ENCODE measurements around the gene TEX13A. TPM values are rescaled to one million over a fixed set of nuclear protein-coding genes. Genes with fewer than 3 reads are reported as not detected.
"Not testable (repeated sequence)": the region's sequence is repeated elsewhere in the genome, so short reads cannot be mapped to it uniquely, and the experiment has no call there.

The TEX13A gene
- total RNA-seq, 1 donor from 2014 or later: not detected

GRCh38 chrX:105263801-105264200 lies 43.3 kb upstream of the TEX13A start:
- DNase-seq: no peak
- Mint-ChIP-seq H3K27me3 (ENCODE audit: unreplicated experiment) (no peaks in the 10 kb centered on the region), H3K4me1 (ENCODE audit: low read depth, unreplicated experiment) (no peaks in the 10 kb centered on the region), H3K36me3 (ENCODE audit: unreplicated experiment) (no peaks in the 10 kb centered on the region), H3K27ac (ENCODE audit: unreplicated experiment) (no peak overlapping the region), H3K9me3 (ENCODE audit: unreplicated experiment) (no peaks in the 10 kb centered on the region), H3K4me3 (ENCODE audit: unreplicated experiment) (no peak overlapping the region)
- TF ChIP-seq, protein P1, sequence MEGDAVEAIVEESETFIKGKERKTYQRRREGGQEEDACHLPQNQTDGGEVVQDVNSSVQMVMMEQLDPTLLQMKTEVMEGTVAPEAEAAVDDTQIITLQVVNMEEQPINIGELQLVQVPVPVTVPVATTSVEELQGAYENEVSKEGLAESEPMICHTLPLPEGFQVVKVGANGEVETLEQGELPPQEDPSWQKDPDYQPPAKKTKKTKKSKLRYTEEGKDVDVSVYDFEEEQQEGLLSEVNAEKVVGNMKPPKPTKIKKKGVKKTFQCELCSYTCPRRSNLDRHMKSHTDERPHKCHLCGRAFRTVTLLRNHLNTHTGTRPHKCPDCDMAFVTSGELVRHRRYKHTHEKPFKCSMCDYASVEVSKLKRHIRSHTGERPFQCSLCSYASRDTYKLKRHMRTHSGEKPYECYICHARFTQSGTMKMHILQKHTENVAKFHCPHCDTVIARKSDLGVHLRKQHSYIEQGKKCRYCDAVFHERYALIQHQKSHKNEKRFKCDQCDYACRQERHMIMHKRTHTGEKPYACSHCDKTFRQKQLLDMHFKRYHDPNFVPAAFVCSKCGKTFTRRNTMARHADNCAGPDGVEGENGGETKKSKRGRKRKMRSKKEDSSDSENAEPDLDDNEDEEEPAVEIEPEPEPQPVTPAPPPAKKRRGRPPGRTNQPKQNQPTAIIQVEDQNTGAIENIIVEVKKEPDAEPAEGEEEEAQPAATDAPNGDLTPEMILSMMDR (IDR thresholded peaks at IDR 0.05; ENCODE audit: partially characterized antibody, unreplicated experiment): no peak

- H3K9me3 Mint-ChIP-seq (ENCODE audit: unreplicated experiment): no peaks in the 10 kb centered on the region
- no peak for DNase-seq
- H3K27me3 Mint-ChIP-seq (ENCODE audit: unreplicated experiment): no peaks in the 10 kb centered on the region
- H3K27ac Mint-ChIP-seq (ENCODE audit: unreplicated experiment): no peak overlapping the region
- no peaks in the 10 kb centered on the region for H3K36me3 Mint-ChIP-seq (ENCODE audit: unreplicated experiment)
- TF ChIP-seq, protein P1 (IDR thresholded peaks at IDR 0.05; ENCODE audit: partially characterized antibody, unreplicated experiment): no peak
- no peak overlapping the region for H3K4me3 Mint-ChIP-seq (ENCODE audit: unreplicated experiment)
- no peaks in the 10 kb centered on the region for H3K4me1 Mint-ChIP-seq (ENCODE audit: low read depth, unreplicated experiment)
Observed at GRCh38 chrX:105263171-105263570, 42.7 kb upstream of the TEX13A start.

DNA sequence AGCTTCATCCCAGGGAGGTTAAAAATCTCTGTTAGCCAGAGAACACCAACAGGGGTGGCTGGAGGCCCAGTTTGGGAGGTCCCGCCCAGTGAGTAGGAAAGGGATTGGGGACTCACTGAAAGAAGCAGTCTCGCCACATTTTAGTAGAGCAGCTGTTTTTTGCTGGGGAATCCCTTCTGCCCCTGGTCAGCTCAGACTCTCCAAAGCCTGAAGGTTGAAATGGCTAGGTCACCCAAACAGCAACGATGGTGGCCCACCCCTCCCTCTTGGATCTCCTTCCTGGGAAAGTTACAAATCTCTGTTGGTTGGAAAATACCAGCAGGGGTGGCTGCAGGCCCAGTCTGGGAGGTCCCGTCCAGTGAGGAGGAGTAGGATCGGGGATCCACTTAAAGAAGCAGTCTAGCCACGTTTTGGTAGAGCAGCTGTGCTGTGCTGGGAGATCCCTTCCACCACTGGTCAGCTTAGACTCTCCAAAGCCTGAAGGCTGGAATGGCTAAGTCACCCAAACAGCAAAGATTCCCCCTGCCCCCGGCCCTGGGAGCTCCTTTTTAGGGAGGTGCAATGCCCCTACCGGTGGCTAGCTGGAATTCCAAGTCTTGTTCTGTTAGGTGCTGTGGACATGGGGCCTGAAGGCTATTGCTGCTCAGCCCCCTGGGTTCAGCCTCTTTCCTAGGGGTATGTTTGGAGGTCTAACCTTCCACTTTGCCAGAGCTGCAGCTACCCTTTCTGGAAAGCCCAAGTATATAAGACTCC lies 40.0 kb upstream of the TEX13A start:
- H3K4me3 Mint-ChIP-seq (ENCODE audit: unreplicated experiment): no peak overlapping the region

GRCh38 chrX:105241056-105241455 lies 20.6 kb upstream of the TEX13A start:
- H3K9me3 Mint-ChIP-seq (ENCODE audit: unreplicated experiment): no peaks in the 10 kb centered on the region
- no peaks in the 10 kb centered on the region for H3K4me1 Mint-ChIP-seq (ENCODE audit: low read depth, unreplicated experiment)

More for the DNA sequence above, 40.0 kb upstream of the TEX13A start:
- no peak for DNase-seq
- Mint-ChIP-seq H3K4me1 (ENCODE audit: low read depth, unreplicated experiment) (no peaks in the 10 kb centered on the region), H3K27ac (ENCODE audit: unreplicated experiment) (no peak overlapping the region), H3K27me3 (ENCODE audit: unreplicated experiment) (no peaks in the 10 kb centered on the region), H3K36me3 (ENCODE audit: unreplicated experiment) (no peaks in the 10 kb centered on the region), H3K9me3 (ENCODE audit: unreplicated experiment) (no peaks in the 10 kb centered on the region)
- TF ChIP-seq, protein P1 (IDR thresholded peaks at IDR 0.05; ENCODE audit: partially characterized antibody, unreplicated experiment): no peak

GRCh38 chrX:105237407-105237806 lies 16.9 kb upstream of the TEX13A start:
- H3K27me3 Mint-ChIP-seq (ENCODE audit: unreplicated experiment); DNase-seq; H3K27ac Mint-ChIP-seq (ENCODE audit: unreplicated experiment); H3K4me3 Mint-ChIP-seq (ENCODE audit: unreplicated experiment); H3K36me3 Mint-ChIP-seq (ENCODE audit: unreplicated experiment); H3K4me1 Mint-ChIP-seq (ENCODE audit: low read depth, unreplicated experiment); H3K9me3 Mint-ChIP-seq (ENCODE audit: unreplicated experiment): not testable (repeated sequence)

More at GRCh38 chrX:105241056-105241455, 20.6 kb upstream of the TEX13A start:
- no peaks in the 10 kb centered on the region for H3K36me3 Mint-ChIP-seq (ENCODE audit: unreplicated experiment)
- TF ChIP-seq, protein P1 (IDR thresholded peaks at IDR 0.05; ENCODE audit: partially characterized antibody, unreplicated experiment): no peak
- DNase-seq: no peak
- no peak overlapping the region for H3K27ac Mint-ChIP-seq (ENCODE audit: unreplicated experiment)
- no peaks in the 10 kb centered on the region for H3K27me3 Mint-ChIP-seq (ENCODE audit: unreplicated experiment)
- no peak overlapping the region for H3K4me3 Mint-ChIP-seq (ENCODE audit: unreplicated experiment)
